A673 (cell line): Measurements from ENCODE around the gene SNAP25.

Experiments
- EZH2 ChIP-seq: fragments of 200-600 bp; sonication (generic); IDR thresholded peaks from 2 replicates; pipeline ENCODE4 v1.6.1; 2017; ENCODE audit warnings: borderline replicate concordance, low read depth, mild to moderate bottlenecking, mixed read lengths, antibody characterized with exemption, low read length; ENCODE audit not compliant: poor library complexity, severe bottlenecking
- TF ChIP-seq, protein P1 (sequence below): fragments of 300-800, 200-600 bp; sonication (generic); conservative IDR thresholded peaks from 2 replicates; pipeline ENCODE4 v1.5.1; 2017; ENCODE audit warnings: low read depth, mild to moderate bottlenecking, antibody characterized with exemption, low read length, moderate library complexity, mixed read lengths

GRCh38 chr20:10347086-10347880, 128.7 kb downstream of the SNAP25 start:
- TF ChIP-seq, protein P1, sequence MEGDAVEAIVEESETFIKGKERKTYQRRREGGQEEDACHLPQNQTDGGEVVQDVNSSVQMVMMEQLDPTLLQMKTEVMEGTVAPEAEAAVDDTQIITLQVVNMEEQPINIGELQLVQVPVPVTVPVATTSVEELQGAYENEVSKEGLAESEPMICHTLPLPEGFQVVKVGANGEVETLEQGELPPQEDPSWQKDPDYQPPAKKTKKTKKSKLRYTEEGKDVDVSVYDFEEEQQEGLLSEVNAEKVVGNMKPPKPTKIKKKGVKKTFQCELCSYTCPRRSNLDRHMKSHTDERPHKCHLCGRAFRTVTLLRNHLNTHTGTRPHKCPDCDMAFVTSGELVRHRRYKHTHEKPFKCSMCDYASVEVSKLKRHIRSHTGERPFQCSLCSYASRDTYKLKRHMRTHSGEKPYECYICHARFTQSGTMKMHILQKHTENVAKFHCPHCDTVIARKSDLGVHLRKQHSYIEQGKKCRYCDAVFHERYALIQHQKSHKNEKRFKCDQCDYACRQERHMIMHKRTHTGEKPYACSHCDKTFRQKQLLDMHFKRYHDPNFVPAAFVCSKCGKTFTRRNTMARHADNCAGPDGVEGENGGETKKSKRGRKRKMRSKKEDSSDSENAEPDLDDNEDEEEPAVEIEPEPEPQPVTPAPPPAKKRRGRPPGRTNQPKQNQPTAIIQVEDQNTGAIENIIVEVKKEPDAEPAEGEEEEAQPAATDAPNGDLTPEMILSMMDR, result no peak
- TF ChIP-seq EZH2, result no peak
